A549 (cell line): ENCODE results near the gene OPRD1. TPM values are rescaled to one million over a fixed set of nuclear protein-coding genes. Genes with fewer than 3 reads are reported as not detected.

Experiments used
- ATAC-seq, 2 experiments: fragments of 200-7000 bp in 1 of 2; fragments of >200 bp in 1 of 2; cut with Nextera tagmentation in 1 of 2; cut with Tn5 transposase in 1 of 2; 3 replicates each; pipeline versions ENCODE4 v1.8.0 to v1.9.1; 2018 to 2020; ENCODE audit warnings: mild to moderate bottlenecking in 1 of 2, moderate library complexity in 1 of 2
- CTCF ChIA-PET: fragments of 300-600 bp; sonication (Branson Sonifier 250); formaldehyde crosslinking; extraction: SDS; loops from one replicate; lab custom pipeline; 2021; ENCODE audit warnings: antibody characterized with exemption, inconsistent platforms; lab: Yijun Ruan, JAX
- POLR2A ChIA-PET: fragments of 350-600 bp; formaldehyde crosslinking; extraction: SDS; loops from one replicate; lab custom pipeline; 2021; ENCODE audit warnings: antibody characterized with exemption, inconsistent platforms; lab: Yijun Ruan, JAX
- DNase-seq, 2 experiments: peaks; one replicate each; pipeline versions ENCODE4 v3.0.0 to v3.0.0-alpha.2; 2011 to 2016; ENCODE audit warnings: low read depth in 1 of 2, low spot score in 1 of 2
- FAIRE-seq: peaks from 2 replicates; lab custom pipeline; 2011; peaks lifted over from hg19 to GRCh38; lab: Jason Lieb, UNC
- H3K27ac ChIP-seq, 2 experiments: fragments of >200 bp; sonication (Bioruptor Twin); formaldehyde crosslinking; 3 replicates each; pipeline ENCODE4 v1.5.1; 2016 to 2017
- H3K4me1 ChIP-seq: fragments of >200 bp; sonication (Bioruptor Twin); formaldehyde crosslinking; 3 replicates; pipeline ENCODE4 v1.6.1; 2016
- H3K4me2 ChIP-seq: fragments of >200 bp; sonication (Bioruptor Twin); formaldehyde crosslinking; 3 replicates; pipeline ENCODE4 v1.6.1; 2016
- H3K4me3 ChIP-seq: fragments of >200 bp; sonication (Bioruptor Twin); formaldehyde crosslinking; 3 replicates; pipeline ENCODE4 v1.5.1; 2016
- H3K9me3 ChIP-seq: fragments of >200 bp; sonication (Bioruptor Twin); formaldehyde crosslinking; 3 replicates; pipeline ENCODE4 v1.6.1; 2016
- ATOH8 ChIP-seq: fragments of 250-450 bp; sonication (Bioruptor Pico); IDR thresholded peaks from 2 replicates; pipeline ENCODE4 v1.5.0; 2020; ENCODE audit warnings: low read depth, mild to moderate bottlenecking, moderate library complexity
- BCL3 ChIP-seq: fragments of >200 bp; sonication (Bioruptor Twin); formaldehyde crosslinking; IDR thresholded peaks from 3 replicates; pipeline ENCODE4 v1.6.1; 2016
- CBX8 ChIP-seq: fragments of 200-600 bp; sonication (generic); IDR thresholded peaks from 2 replicates; pipeline ENCODE4 v1.6.1; 2016
- CEBPB ChIP-seq, 2 experiments: fragments of >200 bp in 1 of 2; sonication (Bioruptor Twin) in 1 of 2; formaldehyde crosslinking in 1 of 2; IDR thresholded peaks; 2 replicates each; pipeline ENCODE4 v1.6.1; 2012 to 2016
- CHD2 ChIP-seq: fragments of 150-350 bp; IDR thresholded peaks from 2 replicates; pipeline ENCODE4 v1.6.1; 2014; ENCODE audit warnings: low read length; ENCODE audit not compliant: partially characterized antibody
- CHD4 ChIP-seq: fragments of 200-600 bp; sonication (generic); IDR thresholded peaks from 2 replicates; pipeline ENCODE4 v1.6.1; 2016; ENCODE audit warnings: antibody characterized with exemption, mild to moderate bottlenecking, borderline replicate concordance
- EP300 ChIP-seq, 2 experiments: fragments of >200 bp; sonication (Bioruptor Twin); formaldehyde crosslinking; IDR thresholded peaks; 2 replicates in 1 of 2; 3 replicates in 1 of 2; pipeline ENCODE4 v1.6.1; 2016 to 2017
- ESRRA ChIP-seq: fragments of 150-350 bp; IDR thresholded peaks from 2 replicates; pipeline ENCODE4 v1.6.1; 2014; ENCODE audit warnings: mild to moderate bottlenecking, low read length, borderline replicate concordance
- HDAC2 ChIP-seq: fragments of 200-600 bp; sonication (generic); IDR thresholded peaks from 2 replicates; pipeline ENCODE4 v1.6.1; 2016
- HEYL ChIP-seq: fragments of 250-450 bp; sonication (Bioruptor Pico); IDR thresholded peaks from 2 replicates; pipeline ENCODE4 v1.8.0; 2021; ENCODE audit warnings: mild to moderate bottlenecking, moderate library complexity
- HOXA7 ChIP-seq: fragments of 250-450 bp; sonication (Bioruptor Pico); IDR thresholded peaks from 2 replicates; pipeline ENCODE4 v1.5.0; 2020; ENCODE audit warnings: mild to moderate bottlenecking, moderate library complexity
- HOXB13 ChIP-seq: fragments of 250-450 bp; sonication (Bioruptor Pico); IDR thresholded peaks from 2 replicates; pipeline ENCODE4 v1.5.0; 2020; ENCODE audit warnings: low read depth, mild to moderate bottlenecking, moderate library complexity
- JUN ChIP-seq, 2 experiments: fragments of >200 bp; sonication (Bioruptor Twin); formaldehyde crosslinking; IDR thresholded peaks; 2 replicates in 1 of 2; 3 replicates in 1 of 2; pipeline ENCODE4 v1.6.1; 2016 to 2017
- KDM1A ChIP-seq: fragments of 200-600 bp; sonication (generic); IDR thresholded peaks from 2 replicates; pipeline ENCODE4 v1.6.1; 2016; ENCODE audit warnings: low read depth, mild to moderate bottlenecking
- MAFK ChIP-seq: fragments of 450-650 bp; IDR thresholded peaks from 2 replicates; pipeline ENCODE4 v1.6.1; 2014; ENCODE audit not compliant: partially characterized antibody
- MAX ChIP-seq: IDR thresholded peaks from 2 replicates; pipeline ENCODE4 v1.6.1; 2012
- MAZ ChIP-seq: fragments of 150-350 bp; IDR thresholded peaks from 2 replicates; pipeline ENCODE4 v1.6.1; 2014; ENCODE audit warnings: antibody characterized with exemption, low read depth, low read length, borderline replicate concordance
- NPAS2 ChIP-seq: fragments of 250-450 bp; sonication (Bioruptor Pico); IDR thresholded peaks from 2 replicates; pipeline ENCODE4 v1.8.0; 2022; ENCODE audit warnings: mild to moderate bottlenecking, moderate library complexity, borderline replicate concordance
- PHF8 ChIP-seq: fragments of 200-600 bp; sonication (generic); IDR thresholded peaks from 2 replicates; pipeline ENCODE4 v1.6.1; 2016; ENCODE audit warnings: low read depth, mild to moderate bottlenecking, antibody characterized with exemption, moderate library complexity, borderline replicate concordance
- POLR2A ChIP-seq: IDR thresholded peaks from 2 replicates; pipeline ENCODE4 v1.6.1; 2012; ENCODE audit warnings: mild to moderate bottlenecking, low read length
- RFX5 ChIP-seq: fragments of 450-650 bp; IDR thresholded peaks from 2 replicates; pipeline ENCODE4 v1.7.1; 2014; ENCODE audit warnings: antibody characterized with exemption, mild to moderate bottlenecking, moderate library complexity
- RNF2 ChIP-seq: fragments of 200-600 bp; sonication (generic); IDR thresholded peaks from 2 replicates; pipeline ENCODE4 v1.6.1; 2016; ENCODE audit warnings: low read depth, mild to moderate bottlenecking, antibody characterized with exemption, moderate library complexity, borderline replicate concordance
- USF2 ChIP-seq: fragments of 450-650 bp; IDR thresholded peaks from 2 replicates; pipeline ENCODE4 v1.6.1; 2014; ENCODE audit warnings: antibody characterized with exemption
- ZC3H11A ChIP-seq: fragments of 450-650 bp; IDR thresholded peaks from 2 replicates; pipeline ENCODE4 v1.6.1; 2014; ENCODE audit warnings: antibody characterized with exemption, mild to moderate bottlenecking
- ZSCAN20 ChIP-seq: fragments of 250-450 bp; sonication (Bioruptor Pico); IDR thresholded peaks from 2 replicates; pipeline ENCODE4 v1.8.0; 2022; ENCODE audit warnings: mild to moderate bottlenecking, moderate library complexity
- WGBS: methylation state at CpG from one replicate; pipeline ENCODE4 v1.1.6; 2017; ENCODE audit errors: missing lambda C conversion rate; 5-methylcytosine and 5-hydroxymethylcytosine counted together
- polyA plus RNA-seq, 4 experiments: library from polyadenylated mRNA; depleted of rRNA in 3 of 4; stranded (reverse); fragments of >200 nt; fragmentation: RNase III in 1 of 4; extraction: RNeasy Plus Mini Kit Qiagen cat#74134 plus additional on column Dnase treatment in 1 of 4; gene quantifications; 2 replicates in 3 of 4; 3 replicates in 1 of 4; pipeline ENCODE4 v1.2.3, GENCODE V29; 2011 to 2017

Gene OPRD1
- polyA plus RNA-seq, 2 of the 4 experiments (the other 2 are of a cell fraction), result not detected

- Histone ChIP-seq H3K4me2 (no peak overlapping the region), H3K4me1 (no peaks in the 10 kb centered on the region), H3K4me3 (no peak overlapping the region), H3K27ac (no peak overlapping the region), H3K9me3 (no peaks in the 10 kb centered on the region; the same call in 2 of the 3 replicates)
- FAIRE-seq (no peak), ATAC-seq (no peak), DNase-seq (no peak)
- CTCF ChIA-PET, result interaction anchor here (1.1 to 2.5 kb wide), 2 partner anchors 18 to 24 kb away, joined by 3 to 8 read pairs; no protein-coding TSS in a partner anchor
- WGBS, result 95% methylated on average over 6 of the region's 8 CpGs
- no peak for TF ChIP-seq MAX
- no peak for TF ChIP-seq CHD4
- TF ChIP-seq HEYL, result no peak
- no peak for TF ChIP-seq EP300 (IDR thresholded peaks at IDR 0.05)
- no peak for TF ChIP-seq HDAC2
- TF ChIP-seq MAZ, result no peak
- TF ChIP-seq PHF8, result no peak
- no peak for TF ChIP-seq KDM1A
- TF ChIP-seq JUN (IDR thresholded peaks at IDR 0.05), result no peak
- TF ChIP-seq BCL3, result no peak
- no peak for TF ChIP-seq NPAS2 (CRISPR knock-in tag)
- TF ChIP-seq ZC3H11A, result no peak
- TF ChIP-seq ESRRA, result no peak
- TF ChIP-seq USF2, result no peak
- no peak for TF ChIP-seq ATOH8 (CRISPR knock-in tag)
- no peak for TF ChIP-seq MAFK
- TF ChIP-seq CEBPB (IDR thresholded peaks at IDR 0.05), result no peak
- TF ChIP-seq CHD2, result no peak
- no peak for TF ChIP-seq ZSCAN20 (CRISPR knock-in tag)
- POLR2A ChIA-PET, result no interaction called here
These were observed 94.1 kb downstream of the OPRD1 start for GRCh38 chr1:28905921-28906666.

- DNase-seq (no peak), FAIRE-seq (no peak), ATAC-seq (no peak)
- Histone ChIP-seq H3K4me1 (no peaks in the 10 kb centered on the region), H3K9me3 (no peaks in the 10 kb centered on the region; the same call in 2 of the 3 replicates), H3K4me3 (no peak overlapping the region), H3K4me2 (no peak overlapping the region), H3K27ac (no peak overlapping the region)
- POLR2A ChIA-PET, result no interaction called here
- TF ChIP-seq HOXA7 (CRISPR knock-in tag) (no peak), HOXB13 (no peak), JUN (IDR thresholded peaks at IDR 0.05) (no peak), MAFK (no peak), RNF2 (no peak), CHD4 (no peak), RFX5 (no peak), POLR2A (no peak), CBX8 (no peak), MAZ (no peak)
- 94% methylated on average over 2 of the region's 2 CpGs for WGBS
- CTCF ChIA-PET, result interaction anchor here (1.2 kb wide), 1 partner anchor 124 kb away, joined by 3 read pairs; no protein-coding TSS in a partner anchor
These were observed 97.2 kb downstream of the OPRD1 start for GRCh38 chr1:28909198-28909597.
